Stomach (tissue), 9 donors: ENCODE measurements around the gene TARS2. TPM values are rescaled to one million over a fixed set of nuclear protein-coding genes. Genes with fewer than 3 reads are reported as not detected.
A peak's percentile ranks its signal among the peaks of the same experiment; 100 is the strongest.

Experiments used
- DNase-seq, 2 donors: peaks; one replicate each; pipeline versions ENCODE4 v3.0.0 to v3.0.0-alpha.2; 2013 to 2019
- H3K27ac ChIP-seq, 5 donors: fragments of 200-600 bp in 4 of 5; sonication (generic) in 4 of 5; one replicate each; pipeline ENCODE4 v1.5.1; 2013 to 2019; ENCODE audit warnings: mild to moderate bottlenecking in 1 of 5, moderate library complexity in 1 of 5
- H3K27me3 ChIP-seq, 3 donors: fragments of 200-600 bp; sonication (generic); one replicate each; pipeline ENCODE4 v1.5.1; 2017 to 2019; ENCODE audit warnings: mixed run types in 1 of 3
- H3K36me3 ChIP-seq, 4 donors: fragments of 200-600 bp; sonication (generic); 1 replicate in 3 of 4; 2 replicates in 1 of 4; pipeline ENCODE4 v1.5.1; 2016 to 2019
- H3K4me1 ChIP-seq, 4 donors: fragments of 200-600 bp; sonication (generic); one replicate each; pipeline ENCODE4 v1.5.1; 2016 to 2019
- H3K4me3 ChIP-seq, 4 donors: fragments of 200-600 bp; sonication (generic) in 3 of 4; one replicate each; pipeline ENCODE4 v1.5.1; 2016 to 2019; ENCODE audit warnings: mild to moderate bottlenecking in 1 of 4
- H3K9me3 ChIP-seq, 4 donors: fragments of 200-600 bp; sonication (generic); one replicate each; pipeline ENCODE4 v1.5.1; 2016 to 2019
- CTCF ChIP-seq, 7 experiments: fragments of 450-650 bp in 4 of 7; fragments of 200-600 bp in 3 of 7; sonication (generic) in 3 of 7; IDR thresholded peaks; one replicate each; pipeline ENCODE4 v1.5.1; 2016 to 2019; ENCODE audit warnings: antibody characterized with exemption in 7 of 7, control low read depth in 2 of 7, mild to moderate bottlenecking in 1 of 7
- EP300 ChIP-seq: sonication (generic); formaldehyde crosslinking; IDR thresholded peaks from one replicate; pipeline ENCODE4 v1.6.1; 2017; ENCODE audit warnings: antibody characterized with exemption
- POLR2A ChIP-seq, 4 donors: fragments of 450-650 bp; IDR thresholded peaks; one replicate each; pipeline ENCODE4 v1.6.1; 2016; ENCODE audit warnings: antibody characterized with exemption in 4 of 4, control low read depth in 2 of 4, mild to moderate bottlenecking in 1 of 4, moderate library complexity in 1 of 4
- POLR2AphosphoS5 ChIP-seq, 3 donors: sonication (generic); formaldehyde crosslinking; IDR thresholded peaks; one replicate each; pipeline ENCODE4 v1.6.1; 2016; ENCODE audit warnings: antibody characterized with exemption in 3 of 3
- WGBS, 5 donors: extraction: QIAGEN DNeasy Blood & Tissue Kit in 3 of 5; methylation state at CpG; one replicate each; pipeline versions ENCODE4 v1.1.5 to v1.1.7; 2013 to 2018; 5-methylcytosine and 5-hydroxymethylcytosine counted together
- intact Hi-C: fragments of 100-400 bp; cut with DNase I; formaldehyde crosslinking; loops from one replicate; pipeline ENCODE4 v1.15.1; 2023; ENCODE audit warnings: low total_unique reads
- polyA plus RNA-seq, 3 donors: library from polyadenylated mRNA; stranded (reverse); fragments of 200-250 nt; gene quantifications; one replicate each; pipeline ENCODE4 v1.2.3, GENCODE V29; 2013
- total RNA-seq, 5 donors: library from RNA; depleted of rRNA; stranded (reverse); fragments of >200 nt; gene quantifications; one replicate each; pipeline versions ENCODE4 v1.1.0 to v1.2.3, GENCODE V29; 2014 to 2016
- donor health status: healthy with polysubstance abuse.
- donor health status: Bipolar disorder and iron deficiency.
- donor health status: healthy.

Gene TARS2
- total and polyA plus RNA-seq, 8 donors = 3.5 to 46.2 (median 11.0) TPM

GRCh38 chr1:150512846-150513245 is 25.6 kb downstream of the TARS2 start:
- no peak overlapping the region for H3K27ac ChIP-seq
- H3K36me3 ChIP-seq = peaks cover 0 to 21% (median 15%) of the 10 kb centered on the region in 4 donors
- no peak overlapping the region for H3K4me3 ChIP-seq
- no peak for DNase-seq
- no peaks in the 10 kb centered on the region for H3K27me3 ChIP-seq
- H3K9me3 ChIP-seq = no peaks in the 10 kb centered on the region
- intact Hi-C loops = no loop called here
- TF ChIP-seq POLR2AphosphoS5 (IDR thresholded peaks at IDR 0.05) (no peak), CTCF (IDR thresholded peaks at IDR 0.05) (no peak), POLR2A (IDR thresholded peaks at IDR 0.05) (no peak), EP300 (no peak)
- peaks cover 16 to 60% (median 25%) of the 10 kb centered on the region in 4 donors for H3K4me1 ChIP-seq
- WGBS, 5 donors = 53 to 74% (median 67%) methylated on average over 2 of the region's 2 CpGs

- 62 to 78% (median 71%) methylated on average over 7 of the region's 7 CpGs for WGBS, 5 donors
- DNase-seq = no peak
- H3K9me3 ChIP-seq = no peaks in the 10 kb centered on the region
- intact Hi-C loops = no loop called here
- peaks cover 12 to 54% (median 23%) of the 10 kb centered on the region in 4 donors for H3K4me1 ChIP-seq
- H3K4me3 ChIP-seq = no peak overlapping the region
- no peak overlapping the region for H3K27ac ChIP-seq
- peaks cover 0 to 21% (median 13%) of the 10 kb centered on the region in 4 donors for H3K36me3 ChIP-seq
- no peaks in the 10 kb centered on the region for H3K27me3 ChIP-seq
- TF ChIP-seq POLR2AphosphoS5 (IDR thresholded peaks at IDR 0.05) (no peak), POLR2A (IDR thresholded peaks at IDR 0.05) (no peak), CTCF (IDR thresholded peaks at IDR 0.05) (no peak), EP300 (no peak)
Measured at GRCh38 chr1:150513351-150513791, 26.2 kb downstream of the TARS2 start.

- TF ChIP-seq POLR2AphosphoS5 (IDR thresholded peaks at IDR 0.05) = no peak
- TF ChIP-seq POLR2A (IDR thresholded peaks at IDR 0.05) = no peak
- no peak for TF ChIP-seq CTCF (IDR thresholded peaks at IDR 0.05)
- no peak for TF ChIP-seq EP300
- Histone ChIP-seq H3K4me3 (no peak overlapping the region), H3K4me1 (peaks cover 12 to 45% (median 21%) of the 10 kb centered on the region in 4 donors), H3K36me3 (peaks cover 0 to 21% (median 13%) of the 10 kb centered on the region in 4 donors), H3K27ac (no peak overlapping the region), H3K9me3 (no peaks in the 10 kb centered on the region), H3K27me3 (no peaks in the 10 kb centered on the region)
- no peak for DNase-seq
- 89 to 94% (median 91%) methylated on average over 9 of the region's 9 CpGs for WGBS, 5 donors
- intact Hi-C loops = no loop called here
Measured at GRCh38 chr1:150514260-150514659, 27.0 kb downstream of the TARS2 start.

- no peak for DNase-seq
- Histone ChIP-seq H3K27ac (peak overlapping the region; percentile 80 to 92 (median 85)), H3K27me3 (no peaks in the 10 kb centered on the region), H3K9me3 (no peaks in the 10 kb centered on the region), H3K4me3 (peak overlapping the region; percentile 55 to 65 (median 58)), H3K4me1 (peaks cover 12 to 43% (median 21%) of the 10 kb centered on the region in 4 donors), H3K36me3 (peaks cover 0 to 21% (median 13%) of the 10 kb centered on the region in 4 donors)
- WGBS, 5 donors = 25 to 28% (median 27%) methylated on average over 21 of the region's 21 CpGs
- no peak for TF ChIP-seq CTCF (IDR thresholded peaks at IDR 0.05)
- TF ChIP-seq POLR2AphosphoS5 (IDR thresholded peaks at IDR 0.05) = no peak
- TF ChIP-seq EP300 = no peak
- no peak for TF ChIP-seq POLR2A (IDR thresholded peaks at IDR 0.05)
- intact Hi-C loops = no loop called here
Measured at GRCh38 chr1:150514913-150515327, 27.7 kb downstream of the TARS2 start.
